K562 (cell line): Measurements from ENCODE around the gene TGFBR1. TPM values are rescaled to one million over a fixed set of nuclear protein-coding genes. Genes with fewer than 3 reads are reported as not detected.
A peak's percentile ranks its signal among the peaks of the same experiment; 100 is the strongest.

Source experiments
- ARID1B ChIP-seq: fragments of 450-650 bp; IDR thresholded peaks from 2 replicates; pipeline ENCODE4 v1.6.1; 2016; ENCODE audit warnings: antibody characterized with exemption, mild to moderate bottlenecking, inconsistent platforms
- BDP1 ChIP-seq: IDR thresholded peaks from 3 replicates; pipeline ENCODE4 v1.6.1; 2011; ENCODE audit not compliant: insufficient read length, insufficient read depth
- CHD1 ChIP-seq: fragments of 200-600 bp; sonication (generic); IDR thresholded peaks from one replicate; pipeline ENCODE4 v1.6.1; 2012; ENCODE audit warnings: mild to moderate bottlenecking, moderate library complexity, low read length, inconsistent platforms
- FOXJ2 ChIP-seq: fragments of 200-800 bp; sonication (Bioruptor generic); IDR thresholded peaks from 2 replicates; pipeline ENCODE4 v1.6.1; 2016; ENCODE audit warnings: missing genetic modification characterization, missing compliant biosample characterization
- PTRF ChIP-seq: fragments of 450-650 bp; IDR thresholded peaks from 2 replicates; pipeline ENCODE4 v1.6.1; 2016; ENCODE audit warnings: mild to moderate bottlenecking, missing genetic modification characterization, missing compliant biosample characterization
- RFX5 ChIP-seq: IDR thresholded peaks from 2 replicates; pipeline ENCODE4 v1.6.1; 2011; ENCODE audit warnings: low read depth, mild to moderate bottlenecking, improper control_type of control experiment, low read length
- ZNF3 ChIP-seq: fragments of 250-450 bp; sonication (Bioruptor Pico); IDR thresholded peaks from 2 replicates; pipeline ENCODE4 v1.5.0; 2021; ENCODE audit warnings: mild to moderate bottlenecking, moderate library complexity
- ZNF551 ChIP-seq: fragments of 250-450 bp; sonication (Bioruptor Pico); IDR thresholded peaks from 2 replicates; pipeline ENCODE4 v1.5.0; 2021; ENCODE audit warnings: mild to moderate bottlenecking, moderate library complexity
- ZNF707 ChIP-seq: fragments of 250-450 bp; sonication (Bioruptor Pico); conservative IDR thresholded peaks from 2 replicates; pipeline ENCODE4 v1.8.0; 2022; ENCODE audit warnings: inconsistent platforms, mild to moderate bottlenecking, moderate library complexity
- polyA plus RNA-seq, 8 experiments: library from polyadenylated mRNA; depleted of rRNA in 4 of 8; stranded (reverse) in 5 of 8; unstranded in 3 of 8; fragments of >200 nt; fragmentation: Nextera tagmentation in 2 of 8; fragmentation: Illumina TruSeq in 1 of 8; extraction: Ambion mirVana in 2 of 8; extraction: Trizol in 1 of 8; gene quantifications; 2 replicates each; pipeline versions ENCODE4 v1.2.1 to v1.2.3, GENCODE V29; 2011 to 2014; ENCODE audit warnings: inconsistent platforms in 1 of 8, missing spikeins in 1 of 8
- total RNA-seq, 7 experiments: library from RNA; depleted of rRNA in 6 of 7; stranded (reverse); fragments of >200 nt in 6 of 7; fragmentation: Illumina TruSeq in 2 of 7; extraction: Trizol in 2 of 7; gene quantifications; 2 replicates each; pipeline versions ENCODE4 v1.2.1 to v1.2.3, GENCODE V29; 2011 to 2021; ENCODE audit warnings: low replicate concordance in 1 of 7
- TF ChIP-seq, protein P1 (sequence below), 2 experiments: fragments of 200-800 bp in 1 of 2; sonication (Bioruptor generic) in 1 of 2; sonication (generic) in 1 of 2; formaldehyde crosslinking in 1 of 2; IDR thresholded peaks in 1 of 2; conservative IDR thresholded peaks in 1 of 2; 2 replicates each; pipeline versions ENCODE4 v1.5.0 to v1.6.1; 2016 to 2020; ENCODE audit warnings: missing compliant biosample characterization in 1 of 2, missing genetic modification characterization in 1 of 2, missing genetic modification reagents in 1 of 2
- TF ChIP-seq, protein P2 (sequence below): fragments of 150-350 bp; conservative IDR thresholded peaks from 2 replicates; pipeline ENCODE4 v1.6.1; 2014; ENCODE audit warnings: low read length
- TF ChIP-seq, protein P3 (sequence below): fragments of 450-650 bp; IDR thresholded peaks from 2 replicates; pipeline ENCODE4 v1.7.1; 2018; ENCODE audit warnings: mild to moderate bottlenecking, low read depth; ENCODE audit not compliant: partially characterized antibody
- TF ChIP-seq, protein P4 (sequence below): sonication (generic); formaldehyde crosslinking; IDR thresholded peaks from 2 replicates; pipeline ENCODE4 v1.8.0; 2022; ENCODE audit warnings: mild to moderate bottlenecking, low read depth, missing genetic modification reagents
- TF ChIP-seq, protein P5 (sequence below): fragments of 250-450 bp; sonication (Bioruptor Pico); IDR thresholded peaks from 2 replicates; pipeline ENCODE4 v1.4.0; 2020; ENCODE audit warnings: mild to moderate bottlenecking, moderate library complexity, borderline replicate concordance

TGFBR1 gene
- total and polyA plus RNA-seq, 9 of the 15 experiments (the other 6 are each of a cell fraction or from before 2014, with no cell fraction given), result 15.5 to 62.4 (median 42.7) TPM

DNA sequence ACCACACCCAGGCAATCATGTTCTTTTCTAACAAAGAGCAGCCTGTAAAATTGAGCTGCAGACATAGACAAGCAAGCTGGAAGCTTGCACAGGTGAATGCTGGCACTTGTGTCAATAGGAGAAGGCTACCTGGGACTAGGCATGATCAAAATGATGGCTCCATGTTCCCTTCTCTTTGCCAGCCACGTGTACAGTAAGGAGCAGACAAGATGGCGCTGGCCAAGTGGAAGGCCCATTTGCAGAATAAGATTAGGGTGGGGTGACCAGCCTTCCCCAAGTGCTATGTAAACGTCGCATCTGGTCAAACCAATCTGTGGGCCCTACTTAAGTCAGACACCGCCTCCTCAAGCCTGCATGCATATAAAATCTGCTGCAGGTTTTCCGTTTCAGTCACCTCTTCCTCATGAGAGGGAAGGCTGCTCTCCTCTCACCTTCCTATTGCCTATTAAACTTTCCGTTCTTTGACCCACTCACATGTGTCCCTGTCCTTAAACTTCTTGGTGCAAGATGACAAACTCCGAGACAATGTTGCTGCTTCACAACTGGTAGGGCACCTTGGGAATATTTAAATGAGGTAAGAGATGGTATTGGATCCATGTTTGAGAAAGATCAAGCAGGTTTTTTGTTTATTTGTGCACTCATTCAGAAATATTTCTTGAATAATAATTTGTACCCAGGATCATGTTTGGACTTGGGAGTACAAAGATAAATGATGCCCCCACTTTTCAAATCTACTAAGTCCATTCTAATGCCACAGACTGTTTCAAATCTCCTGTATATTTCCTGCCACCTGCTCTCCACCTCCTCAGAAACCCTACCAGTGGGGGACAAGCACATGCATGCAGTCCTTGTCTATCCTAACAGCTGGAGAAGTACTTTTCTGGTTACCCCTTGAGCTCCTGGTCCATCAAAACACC lies 30.7 kb upstream of the TGFBR1 start (continued):
- TF ChIP-seq, protein P1, sequence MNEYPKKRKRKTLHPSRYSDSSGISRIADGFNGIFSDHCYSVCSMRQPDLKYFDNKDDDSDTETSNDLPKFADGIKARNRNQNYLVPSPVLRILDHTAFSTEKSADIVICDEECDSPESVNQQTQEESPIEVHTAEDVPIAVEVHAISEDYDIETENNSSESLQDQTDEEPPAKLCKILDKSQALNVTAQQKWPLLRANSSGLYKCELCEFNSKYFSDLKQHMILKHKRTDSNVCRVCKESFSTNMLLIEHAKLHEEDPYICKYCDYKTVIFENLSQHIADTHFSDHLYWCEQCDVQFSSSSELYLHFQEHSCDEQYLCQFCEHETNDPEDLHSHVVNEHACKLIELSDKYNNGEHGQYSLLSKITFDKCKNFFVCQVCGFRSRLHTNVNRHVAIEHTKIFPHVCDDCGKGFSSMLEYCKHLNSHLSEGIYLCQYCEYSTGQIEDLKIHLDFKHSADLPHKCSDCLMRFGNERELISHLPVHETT (CRISPR knock-in tag; conservative IDR thresholded peaks at IDR 0.05 in 1 of 2, IDR thresholded peaks at IDR 0.05 in 1 of 2), result peak in 1 of 2 experiments; percentile 86; a peak in 2 of 4 replicates
- TF ChIP-seq, protein P2, sequence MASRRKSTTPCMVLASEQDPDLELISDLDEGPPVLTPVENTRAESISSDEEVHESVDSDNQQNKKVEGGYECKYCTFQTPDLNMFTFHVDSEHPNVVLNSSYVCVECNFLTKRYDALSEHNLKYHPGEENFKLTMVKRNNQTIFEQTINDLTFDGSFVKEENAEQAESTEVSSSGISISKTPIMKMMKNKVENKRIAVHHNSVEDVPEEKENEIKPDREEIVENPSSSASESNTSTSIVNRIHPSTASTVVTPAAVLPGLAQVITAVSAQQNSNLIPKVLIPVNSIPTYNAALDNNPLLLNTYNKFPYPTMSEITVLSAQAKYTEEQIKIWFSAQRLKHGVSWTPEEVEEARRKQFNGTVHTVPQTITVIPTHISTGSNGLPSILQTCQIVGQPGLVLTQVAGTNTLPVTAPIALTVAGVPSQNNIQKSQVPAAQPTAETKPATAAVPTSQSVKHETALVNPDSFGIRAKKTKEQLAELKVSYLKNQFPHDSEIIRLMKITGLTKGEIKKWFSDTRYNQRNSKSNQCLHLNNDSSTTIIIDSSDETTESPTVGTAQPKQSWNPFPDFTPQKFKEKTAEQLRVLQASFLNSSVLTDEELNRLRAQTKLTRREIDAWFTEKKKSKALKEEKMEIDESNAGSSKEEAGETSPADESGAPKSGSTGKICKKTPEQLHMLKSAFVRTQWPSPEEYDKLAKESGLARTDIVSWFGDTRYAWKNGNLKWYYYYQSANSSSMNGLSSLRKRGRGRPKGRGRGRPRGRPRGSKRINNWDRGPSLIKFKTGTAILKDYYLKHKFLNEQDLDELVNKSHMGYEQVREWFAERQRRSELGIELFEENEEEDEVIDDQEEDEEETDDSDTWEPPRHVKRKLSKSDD, result no peak
- TF ChIP-seq FOXJ2 (no peak), PTRF (peak; percentile 82), CHD1 (peak; percentile 97), RFX5 (no peak), ZNF551 (peak; percentile 14), ZNF3 (CRISPR knock-in tag) (peak; percentile 8; the same call in 1 of the 2 replicates), ARID1B (no peak; the same call in 1 of the 2 replicates), ZNF707 (CRISPR knock-in tag) (0 out of 2 replicates have a peak, but pooled peaks have one; percentile 4), BDP1 (no peak)
- TF ChIP-seq, protein P3, sequence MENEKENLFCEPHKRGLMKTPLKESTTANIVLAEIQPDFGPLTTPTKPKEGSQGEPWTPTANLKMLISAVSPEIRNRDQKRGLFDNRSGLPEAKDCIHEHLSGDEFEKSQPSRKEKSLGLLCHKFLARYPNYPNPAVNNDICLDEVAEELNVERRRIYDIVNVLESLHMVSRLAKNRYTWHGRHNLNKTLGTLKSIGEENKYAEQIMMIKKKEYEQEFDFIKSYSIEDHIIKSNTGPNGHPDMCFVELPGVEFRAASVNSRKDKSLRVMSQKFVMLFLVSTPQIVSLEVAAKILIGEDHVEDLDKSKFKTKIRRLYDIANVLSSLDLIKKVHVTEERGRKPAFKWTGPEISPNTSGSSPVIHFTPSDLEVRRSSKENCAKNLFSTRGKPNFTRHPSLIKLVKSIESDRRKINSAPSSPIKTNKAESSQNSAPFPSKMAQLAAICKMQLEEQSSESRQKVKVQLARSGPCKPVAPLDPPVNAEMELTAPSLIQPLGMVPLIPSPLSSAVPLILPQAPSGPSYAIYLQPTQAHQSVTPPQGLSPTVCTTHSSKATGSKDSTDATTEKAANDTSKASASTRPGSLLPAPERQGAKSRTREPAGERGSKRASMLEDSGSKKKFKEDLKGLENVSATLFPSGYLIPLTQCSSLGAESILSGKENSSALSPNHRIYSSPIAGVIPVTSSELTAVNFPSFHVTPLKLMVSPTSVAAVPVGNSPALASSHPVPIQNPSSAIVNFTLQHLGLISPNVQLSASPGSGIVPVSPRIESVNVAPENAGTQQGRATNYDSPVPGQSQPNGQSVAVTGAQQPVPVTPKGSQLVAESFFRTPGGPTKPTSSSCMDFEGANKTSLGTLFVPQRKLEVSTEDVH, result no peak
- TF ChIP-seq, protein P4, sequence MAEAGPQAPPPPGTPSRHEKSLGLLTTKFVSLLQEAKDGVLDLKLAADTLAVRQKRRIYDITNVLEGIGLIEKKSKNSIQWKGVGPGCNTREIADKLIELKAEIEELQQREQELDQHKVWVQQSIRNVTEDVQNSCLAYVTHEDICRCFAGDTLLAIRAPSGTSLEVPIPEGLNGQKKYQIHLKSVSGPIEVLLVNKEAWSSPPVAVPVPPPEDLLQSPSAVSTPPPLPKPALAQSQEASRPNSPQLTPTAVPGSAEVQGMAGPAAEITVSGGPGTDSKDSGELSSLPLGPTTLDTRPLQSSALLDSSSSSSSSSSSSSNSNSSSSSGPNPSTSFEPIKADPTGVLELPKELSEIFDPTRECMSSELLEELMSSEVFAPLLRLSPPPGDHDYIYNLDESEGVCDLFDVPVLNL (CRISPR knock-in tag), result no peak
- TF ChIP-seq, protein P5, sequence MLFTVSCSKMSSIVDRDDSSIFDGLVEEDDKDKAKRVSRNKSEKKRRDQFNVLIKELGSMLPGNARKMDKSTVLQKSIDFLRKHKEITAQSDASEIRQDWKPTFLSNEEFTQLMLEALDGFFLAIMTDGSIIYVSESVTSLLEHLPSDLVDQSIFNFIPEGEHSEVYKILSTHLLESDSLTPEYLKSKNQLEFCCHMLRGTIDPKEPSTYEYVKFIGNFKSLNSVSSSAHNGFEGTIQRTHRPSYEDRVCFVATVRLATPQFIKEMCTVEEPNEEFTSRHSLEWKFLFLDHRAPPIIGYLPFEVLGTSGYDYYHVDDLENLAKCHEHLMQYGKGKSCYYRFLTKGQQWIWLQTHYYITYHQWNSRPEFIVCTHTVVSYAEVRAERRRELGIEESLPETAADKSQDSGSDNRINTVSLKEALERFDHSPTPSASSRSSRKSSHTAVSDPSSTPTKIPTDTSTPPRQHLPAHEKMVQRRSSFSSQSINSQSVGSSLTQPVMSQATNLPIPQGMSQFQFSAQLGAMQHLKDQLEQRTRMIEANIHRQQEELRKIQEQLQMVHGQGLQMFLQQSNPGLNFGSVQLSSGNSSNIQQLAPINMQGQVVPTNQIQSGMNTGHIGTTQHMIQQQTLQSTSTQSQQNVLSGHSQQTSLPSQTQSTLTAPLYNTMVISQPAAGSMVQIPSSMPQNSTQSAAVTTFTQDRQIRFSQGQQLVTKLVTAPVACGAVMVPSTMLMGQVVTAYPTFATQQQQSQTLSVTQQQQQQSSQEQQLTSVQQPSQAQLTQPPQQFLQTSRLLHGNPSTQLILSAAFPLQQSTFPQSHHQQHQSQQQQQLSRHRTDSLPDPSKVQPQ (CRISPR knock-in tag), result peak; percentile 83
